Esophagus muscularis mucosa (tissue), 4 donors: ENCODE measurements around the gene MIF. TPM values are rescaled to one million over a fixed set of nuclear protein-coding genes. Genes with fewer than 3 reads are reported as not detected.

ENCODE experiments used
- DNase-seq: peaks from one replicate; pipeline ENCODE4 v3.0.0-alpha.2; 2017; ENCODE audit errors: extremely low spot score
- H3K27ac ChIP-seq, 4 donors: fragments of 200-600 bp; sonication (generic); replicated peaks in 1 of 4; 1 replicate in 3 of 4; 2 replicates in 1 of 4; pipeline ENCODE4 v1.5.1; 2016 to 2019; ENCODE audit warnings: mild to moderate bottlenecking in 1 of 4
- H3K27me3 ChIP-seq, 4 donors: fragments of 200-600 bp; sonication (generic); one replicate each; pipeline versions ENCODE4 v1.5.1 to v1.6.0; 2016 to 2019
- H3K36me3 ChIP-seq, 4 donors: fragments of 200-600 bp; sonication (generic); one replicate each; pipeline ENCODE4 v1.5.1; 2016 to 2019
- H3K4me1 ChIP-seq, 4 donors: fragments of 200-600 bp; sonication (generic); one replicate each; pipeline ENCODE4 v1.5.1; 2016 to 2019
- H3K4me3 ChIP-seq, 4 donors: fragments of 200-600 bp; sonication (generic); 1 replicate in 2 of 4; 2 replicates in 2 of 4; pipeline ENCODE4 v1.5.1; 2016 to 2019; ENCODE audit warnings: mild to moderate bottlenecking in 4 of 4, moderate library complexity in 1 of 4
- H3K9me3 ChIP-seq, 4 donors: fragments of 200-600 bp; sonication (generic); 1 replicate in 3 of 4; 2 replicates in 1 of 4; pipeline ENCODE4 v1.5.1; 2016 to 2019
- EP300 ChIP-seq: sonication (generic); formaldehyde crosslinking; IDR thresholded peaks from one replicate; pipeline ENCODE4 v1.6.1; 2017; ENCODE audit warnings: antibody characterized with exemption
- POLR2A ChIP-seq: fragments of 450-650 bp; IDR thresholded peaks from one replicate; pipeline ENCODE4 v1.6.1; 2017; ENCODE audit warnings: antibody characterized with exemption, moderate library complexity, mild to moderate bottlenecking, low read depth
- POLR2AphosphoS5 ChIP-seq, 2 donors: sonication (generic); formaldehyde crosslinking; IDR thresholded peaks; one replicate each; pipeline ENCODE4 v1.6.1; 2017; ENCODE audit warnings: antibody characterized with exemption in 2 of 2
- WGBS: methylation state at CpG from one replicate; pipeline ENCODE4 v1.1.5; 2018; 5-methylcytosine and 5-hydroxymethylcytosine counted together
- intact Hi-C: fragments of 100-400 bp; cut with DNase I; formaldehyde crosslinking; loops from one replicate; pipeline ENCODE4 v1.15.1; 2023
- total RNA-seq, 4 donors: library from RNA; depleted of rRNA; stranded (reverse); fragments of >200 nt; gene quantifications; one replicate each; pipeline versions ENCODE4 v1.1.0 to v1.2.1, GENCODE V29; 2016
- TF ChIP-seq, protein P1 (sequence below), 3 experiments: fragments of 200-600 bp in 2 of 3; fragments of 450-650 bp in 1 of 3; sonication (generic) in 2 of 3; IDR thresholded peaks; one replicate each; pipeline ENCODE4 v1.5.1; 2017 to 2019; ENCODE audit warnings: antibody characterized with exemption in 3 of 3, mild to moderate bottlenecking in 2 of 3, moderate library complexity in 1 of 3

The MIF gene
- total RNA-seq, 4 donors from 2014 or later = 158 to 372 (median 263) TPM

GRCh38 chr22:23847310-23847920, 46.8 kb upstream of the MIF start:
- H3K27ac ChIP-seq = no peak overlapping the region

GRCh38 chr22:23847991-23848864, 46.0 kb upstream of the MIF start:
- intact Hi-C loops = loop anchor here (5.0 kb wide), 2 partner anchors 81 to 306 kb away; partner anchors contain the start of gene CHCHD10
- no peak overlapping the region for H3K27ac ChIP-seq
- no peaks in the 10 kb centered on the region for H3K36me3 ChIP-seq
- 84% methylated on average over 24 of the region's 24 CpGs for WGBS
- H3K4me1 ChIP-seq = peaks cover 38 to 42% (median 40%) of the 10 kb centered on the region in 4 donors
- H3K4me3 ChIP-seq = no peak overlapping the region
- TF ChIP-seq EP300 (no peak), POLR2A (no peak), POLR2AphosphoS5 (IDR thresholded peaks at IDR 0.05) (no peak)
- TF ChIP-seq, protein P1, sequence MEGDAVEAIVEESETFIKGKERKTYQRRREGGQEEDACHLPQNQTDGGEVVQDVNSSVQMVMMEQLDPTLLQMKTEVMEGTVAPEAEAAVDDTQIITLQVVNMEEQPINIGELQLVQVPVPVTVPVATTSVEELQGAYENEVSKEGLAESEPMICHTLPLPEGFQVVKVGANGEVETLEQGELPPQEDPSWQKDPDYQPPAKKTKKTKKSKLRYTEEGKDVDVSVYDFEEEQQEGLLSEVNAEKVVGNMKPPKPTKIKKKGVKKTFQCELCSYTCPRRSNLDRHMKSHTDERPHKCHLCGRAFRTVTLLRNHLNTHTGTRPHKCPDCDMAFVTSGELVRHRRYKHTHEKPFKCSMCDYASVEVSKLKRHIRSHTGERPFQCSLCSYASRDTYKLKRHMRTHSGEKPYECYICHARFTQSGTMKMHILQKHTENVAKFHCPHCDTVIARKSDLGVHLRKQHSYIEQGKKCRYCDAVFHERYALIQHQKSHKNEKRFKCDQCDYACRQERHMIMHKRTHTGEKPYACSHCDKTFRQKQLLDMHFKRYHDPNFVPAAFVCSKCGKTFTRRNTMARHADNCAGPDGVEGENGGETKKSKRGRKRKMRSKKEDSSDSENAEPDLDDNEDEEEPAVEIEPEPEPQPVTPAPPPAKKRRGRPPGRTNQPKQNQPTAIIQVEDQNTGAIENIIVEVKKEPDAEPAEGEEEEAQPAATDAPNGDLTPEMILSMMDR (IDR thresholded peaks at IDR 0.05) = no peak
- no peaks in the 10 kb centered on the region for H3K27me3 ChIP-seq
- H3K9me3 ChIP-seq = no peaks in the 10 kb centered on the region
- no peak for DNase-seq

More at GRCh38 chr22:23847310-23847920, 46.8 kb upstream of the MIF start:
- intact Hi-C loops = loop anchor here (5.0 kb wide), 2 partner anchors 80 to 305 kb away; partner anchors contain the start of gene CHCHD10
- 92% methylated on average over 18 of the region's 18 CpGs for WGBS
- H3K4me3 ChIP-seq = no peak overlapping the region
- no peaks in the 10 kb centered on the region for H3K27me3 ChIP-seq
- DNase-seq = no peak
- peaks cover 38 to 42% (median 40%) of the 10 kb centered on the region in 4 donors for H3K4me1 ChIP-seq
- no peaks in the 10 kb centered on the region for H3K9me3 ChIP-seq
- no peaks in the 10 kb centered on the region for H3K36me3 ChIP-seq
- TF ChIP-seq EP300 (no peak), POLR2A (no peak), POLR2AphosphoS5 (IDR thresholded peaks at IDR 0.05) (no peak)
- TF ChIP-seq, protein P1 (IDR thresholded peaks at IDR 0.05) = no peak

DNA sequence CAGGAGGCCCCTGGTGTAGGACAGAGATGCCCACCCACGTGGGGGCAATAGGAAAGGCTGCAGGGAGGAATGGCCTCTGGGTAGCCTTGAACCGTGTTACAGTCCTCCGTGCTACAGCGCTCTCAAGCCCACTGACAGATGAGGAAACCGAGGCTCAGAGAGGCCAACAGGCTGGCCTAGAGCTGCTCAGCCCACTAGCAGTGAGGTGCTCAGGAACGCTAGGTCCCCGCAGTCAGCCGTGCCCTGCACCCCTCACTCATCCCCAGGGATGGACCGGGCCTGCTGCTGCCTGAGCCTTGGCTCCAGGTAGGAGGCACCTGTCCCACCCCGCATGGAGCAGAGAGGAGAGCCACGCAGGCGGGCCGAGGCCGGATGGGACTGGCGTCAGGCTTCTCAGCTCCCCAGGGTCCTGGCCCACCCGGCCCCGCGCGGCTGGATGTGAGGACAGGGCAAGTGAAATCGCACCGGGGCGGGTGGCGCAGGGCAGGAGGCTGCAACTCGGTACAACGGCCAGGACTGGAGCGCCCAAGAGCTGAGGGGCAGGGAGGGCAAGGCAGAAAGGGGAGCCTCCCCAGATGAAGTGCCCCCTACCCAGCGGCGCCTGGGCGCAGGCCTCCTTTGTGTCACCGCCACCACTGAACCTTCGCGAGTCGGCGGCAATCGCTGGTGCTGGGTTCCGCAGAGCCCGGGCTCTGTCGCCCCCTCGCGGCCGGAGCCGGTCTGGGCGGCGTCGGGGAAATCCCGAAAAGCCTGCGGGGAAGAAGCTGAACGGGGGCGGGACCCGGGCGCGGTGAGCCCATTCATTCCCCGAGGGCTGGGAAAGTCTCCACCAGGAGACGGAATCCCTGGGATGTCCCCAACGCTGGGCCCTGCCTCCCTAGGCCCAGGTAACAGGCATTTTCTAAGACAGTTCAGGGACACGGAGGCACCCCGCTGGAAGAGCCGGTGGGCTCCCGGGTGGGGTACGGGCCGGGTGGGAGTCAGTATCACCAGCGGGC, 44.9 kb upstream of the MIF start:
- Histone ChIP-seq H3K27me3 (no peaks in the 10 kb centered on the region), H3K4me3 (peak overlapping the region in 3 of 4 donors; percentile 24 to 44 (median 26)), H3K36me3 (no peaks in the 10 kb centered on the region), H3K4me1 (peaks cover 35 to 40% (median 37%) of the 10 kb centered on the region in 4 donors), H3K9me3 (no peaks in the 10 kb centered on the region), H3K27ac (no peak overlapping the region)
- TF ChIP-seq EP300 = no peak
- peak in 1 of 2 donors; percentile 62 for TF ChIP-seq POLR2AphosphoS5 (IDR thresholded peaks at IDR 0.05)
- TF ChIP-seq, protein P1 (IDR thresholded peaks at IDR 0.05) = peak in 2 of 3 experiments; percentile 97 to 98
- no peak for TF ChIP-seq POLR2A
- intact Hi-C loops = loop anchor here (5.0 kb wide), 2 partner anchors 82 to 307 kb away; partner anchors contain the start of gene CHCHD10
- DNase-seq = no peak
- WGBS = 20% methylated on average over 28 of the region's 62 CpGs

DNA sequence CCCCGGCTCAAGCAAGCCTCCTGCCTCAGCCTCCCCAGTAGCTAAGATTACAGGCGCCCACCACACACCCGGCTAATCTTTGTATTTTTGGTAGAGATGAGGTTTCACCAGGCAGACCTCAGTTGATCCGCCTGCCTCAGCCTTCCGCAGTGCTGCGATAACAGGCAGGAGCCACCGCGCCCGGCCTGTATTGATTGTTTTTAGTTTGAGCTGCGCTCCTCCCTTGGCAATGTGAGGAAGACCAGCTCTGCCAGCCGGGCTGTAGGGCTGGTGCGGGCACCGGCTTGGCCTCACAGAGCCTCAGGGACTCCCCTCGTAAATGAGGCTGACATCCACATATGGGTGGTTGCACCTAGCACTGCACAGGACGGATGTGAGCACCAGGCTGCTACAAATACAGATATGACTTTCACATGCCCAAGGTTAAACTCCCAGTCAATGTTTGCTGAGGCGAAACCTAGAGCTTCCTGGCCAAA, 44.0 kb upstream of the MIF start:
- WGBS = 88% methylated on average over 12 of the region's 16 CpGs
- Histone ChIP-seq H3K27ac (no peak overlapping the region), H3K27me3 (no peaks in the 10 kb centered on the region), H3K4me1 (peaks cover 26 to 32% (median 29%) of the 10 kb centered on the region in 4 donors), H3K9me3 (no peaks in the 10 kb centered on the region), H3K4me3 (no peak overlapping the region), H3K36me3 (no peaks in the 10 kb centered on the region)
- intact Hi-C loops = no loop called here
- no peak for DNase-seq
- TF ChIP-seq POLR2A (no peak), POLR2AphosphoS5 (IDR thresholded peaks at IDR 0.05) (no peak), EP300 (no peak)
- TF ChIP-seq, protein P1 (IDR thresholded peaks at IDR 0.05) = no peak
